Fibroblast of upper back skin (primary cell): ENCODE measurements around the gene OR2W1.

Source experiments
- DNase-seq: peaks from one replicate; pipeline ENCODE4 v3.0.0-alpha.2; 2013

The OR2W1 gene

GRCh38 chr6:29045075-29045474 is at the start of gene OR2W1:
Gene OR2W1, minus strand, starts transcription at chr6:29045175. Its CDS starts 0 bp downstream, at chr6:29045175.
- no peak for DNase-seq

- DNase-seq: no peak
Observed at GRCh38 chr6:29092957-29093356, 48.0 kb upstream of the OR2W1 start.

GRCh38 chr6:29087213-29087612 is 42.2 kb upstream of the OR2W1 start, which contains the start of gene OR2B3:
Gene OR2B3, minus strand, starts transcription at chr6:29087313. Its CDS starts 65 bp downstream, at chr6:29087248.
- DNase-seq: no peak

- DNase-seq: no peak
Observed at GRCh38 chr6:29082457-29082856, 37.5 kb upstream of the OR2W1 start.

GRCh38 chr6:29081312-29081711 is 36.3 kb upstream of the OR2W1 start:
- no peak for DNase-seq

- no peak for DNase-seq
Observed at GRCh38 chr6:29079203-29079602, 34.2 kb upstream of the OR2W1 start.

GRCh38 chr6:29071831-29072723 is 27.1 kb upstream of the OR2W1 start:
- no peak for DNase-seq

- DNase-seq: no peak
Observed at GRCh38 chr6:29051680-29052079, 6.7 kb upstream of the OR2W1 start.

GRCh38 chr6:29035951-29036350 is 9.0 kb downstream of the OR2W1 start:
- DNase-seq: no peak

GRCh38 chr6:29028821-29029220 is 16.2 kb downstream of the OR2W1 start:
- no peak for DNase-seq

GRCh38 chr6:29025927-29026585 is 18.9 kb downstream of the OR2W1 start:
- DNase-seq: no peak

GRCh38 chr6:29021434-29021833 is 23.5 kb downstream of the OR2W1 start:
- DNase-seq: no peak

- DNase-seq: no peak
Observed at GRCh38 chr6:29019629-29020028, 25.3 kb downstream of the OR2W1 start.

- no peak for DNase-seq
Observed at GRCh38 chr6:29017428-29017802, 27.6 kb downstream of the OR2W1 start.

GRCh38 chr6:29016559-29017427 is 28.2 kb downstream of the OR2W1 start:
- DNase-seq: peak; percentile 76

GRCh38 chr6:29014729-29015608 is 30.0 kb downstream of the OR2W1 start:
- peak; percentile 9 for DNase-seq

- peak; percentile 64 for DNase-seq
Observed at GRCh38 chr6:29011276-29011734, 33.7 kb downstream of the OR2W1 start.

- DNase-seq: no peak
Observed at GRCh38 chr6:29009358-29009757, 35.6 kb downstream of the OR2W1 start.

GRCh38 chr6:29008089-29008488 is 36.9 kb downstream of the OR2W1 start:
- no peak for DNase-seq

GRCh38 chr6:29005183-29005885 is 39.6 kb downstream of the OR2W1 start, which contains the start of gene ZNF311:
Gene ZNF311, minus strand, starts transcription at chr6:29005315. Its CDS starts 1,361 bp downstream, at chr6:29003954.
- peak; percentile 71 for DNase-seq

- no peak for DNase-seq
Observed at GRCh38 chr6:28996844-28997510, 48.0 kb downstream of the OR2W1 start.
